ENCODE results near the gene SGMS2. TPM values are rescaled to one million over a fixed set of nuclear protein-coding genes. Genes with fewer than 3 reads are reported as not detected.

Gene SGMS2
- total and polyA plus RNA-seq, 2 donors (not counting 1 experiment from before 2014, with no cell fraction given): 0.12 TPM; not detected in 1

DNA sequence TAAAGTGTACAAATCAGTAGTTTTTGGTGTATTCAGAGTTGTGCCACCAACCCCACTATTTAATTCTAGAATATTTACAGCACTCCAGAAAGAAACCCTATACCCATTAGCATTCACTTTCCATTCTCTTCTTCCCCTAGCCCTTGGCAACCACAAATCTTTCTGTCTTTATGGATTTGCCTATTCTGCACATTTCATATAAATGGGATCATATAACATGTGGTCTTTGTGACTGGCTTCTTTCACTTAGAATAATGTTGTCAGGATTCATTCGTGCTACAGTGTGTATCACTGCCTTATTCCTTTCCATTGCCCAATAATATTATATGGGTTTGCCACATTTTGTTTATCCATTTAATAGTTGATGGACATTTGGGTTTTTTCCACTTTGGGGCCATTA is 32.2 kb downstream of the SGMS2 start:
- POLR2A ChIA-PET: no interaction called here
- intact Hi-C loops (cut with micrococcal nuclease): no loop called here
- no peak for ATAC-seq (ENCODE audit: low read depth)
- no peaks in the 10 kb centered on the region for H3K4me1 Mint-ChIP-seq
- Histone ChIP-seq H3K4me3 (ENCODE audit: control extremely low read depth in 1 of 5, extremely low read depth in 1 of 5, insufficient read depth in 1 of 5, low read depth in 2 of 5, low read length in 4 of 5) (no peak overlapping the region), H3K27ac (ENCODE audit: low read length in 2 of 2) (no peak overlapping the region), H3K9me3 (ENCODE audit: control extremely low read depth in 1 of 3, control insufficient read depth in 2 of 3, insufficient read depth in 1 of 3, low read length in 2 of 3) (no peaks in the 10 kb centered on the region), H3K36me3 (replicated peaks in 1 of 2; ENCODE audit: control extremely low read depth in 1 of 2, control insufficient read depth in 1 of 2, extremely low read depth in 1 of 2, insufficient read depth in 2 of 2, low read length in 1 of 2) (no peaks in the 10 kb centered on the region), H3K4me1 (ENCODE audit: control insufficient read depth in 2 of 2, insufficient read depth in 2 of 2, low read length in 2 of 2) (no peaks in the 10 kb centered on the region), H3K4me2 (replicated peaks; ENCODE audit: low read depth, low read length, poor library complexity, severe bottlenecking) (no peak overlapping the region), H3K79me2 (ENCODE audit: control insufficient read depth, insufficient read depth, low read length) (no peaks in the 10 kb centered on the region), H3K27me3 (replicated peaks in 1 of 4; ENCODE audit: control extremely low read depth in 1 of 4, control insufficient read depth in 3 of 4, insufficient read depth in 4 of 4, low read length in 3 of 4) (peaks cover 0 to 2% (median 0%) of the 10 kb centered on the region in 4 experiments), H2AFZ (ENCODE audit: insufficient read depth, low read depth, low read length, poor library complexity, severe bottlenecking) (no peak overlapping the region), H3K9ac (ENCODE audit: low read length) (no peak overlapping the region), H4K20me1 (ENCODE audit: control insufficient read depth, insufficient read depth, low read length, poor library complexity, severe bottlenecking) (no peaks in the 10 kb centered on the region)
- H3K4me3 Mint-ChIP-seq: no peak overlapping the region
- no peaks in the 10 kb centered on the region for H3K9me3 Mint-ChIP-seq (ENCODE audit: insufficient read depth)
- TF ChIP-seq CTCF (IDR thresholded peaks at IDR 0.05) (no peak), EZH2 (IDR thresholded peaks at IDR 0.05; ENCODE audit: borderline replicate concordance, insufficient read depth, low read depth, low read length, poor library complexity, severe bottlenecking) (no peak)
- H3K27ac Mint-ChIP-seq: no peak overlapping the region
- WGBS (ENCODE audit: insufficient coverage): no CpG with 5 or more reads among the region's 1 CpG
- peaks cover 30% of the 10 kb centered on the region for H3K27me3 Mint-ChIP-seq
- no peak for DNase-seq
- CTCF ChIA-PET: no interaction called here

DNA sequence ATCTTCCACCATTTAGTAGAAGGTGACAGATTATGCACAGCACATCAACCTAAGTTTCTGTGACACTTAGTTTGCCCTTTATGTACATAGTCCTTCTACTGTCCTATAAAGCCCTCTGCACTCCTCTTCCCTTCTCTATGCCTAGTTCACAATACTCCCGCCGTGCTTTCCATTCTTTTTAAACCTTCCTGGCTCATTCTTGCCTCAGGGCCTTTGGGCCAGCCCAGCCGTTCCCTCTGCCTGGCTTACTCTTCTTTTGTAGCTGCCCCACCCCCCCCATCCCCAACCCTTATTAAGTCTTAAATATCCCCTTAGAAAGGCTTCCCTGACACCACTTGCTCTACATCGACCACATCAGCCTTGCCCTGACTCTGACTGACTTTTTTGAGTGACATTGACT is 33.0 kb downstream of the SGMS2 start:
- no peaks in the 10 kb centered on the region for H3K4me1 Mint-ChIP-seq
- no peak overlapping the region for H2AFZ ChIP-seq (ENCODE audit: insufficient read depth, low read depth, low read length, poor library complexity, severe bottlenecking)
- H3K27ac Mint-ChIP-seq: no peak overlapping the region
- H3K27ac ChIP-seq (ENCODE audit: low read length in 2 of 2): no peak overlapping the region
- 93% methylated on average over 3 of the region's 4 CpGs for WGBS (ENCODE audit: insufficient coverage)
- no peak for ATAC-seq (ENCODE audit: low read depth)
- no peak overlapping the region for H3K4me3 Mint-ChIP-seq
- no peaks in the 10 kb centered on the region for H3K9me3 Mint-ChIP-seq (ENCODE audit: insufficient read depth)
- no peak overlapping the region for H3K4me3 ChIP-seq (ENCODE audit: control extremely low read depth in 1 of 5, extremely low read depth in 1 of 5, insufficient read depth in 1 of 5, low read depth in 2 of 5, low read length in 4 of 5)
- no peaks in the 10 kb centered on the region for H3K36me3 ChIP-seq (replicated peaks in 1 of 2; ENCODE audit: control extremely low read depth in 1 of 2, control insufficient read depth in 1 of 2, extremely low read depth in 1 of 2, insufficient read depth in 2 of 2, low read length in 1 of 2)
- H3K27me3 ChIP-seq (replicated peaks in 1 of 4; ENCODE audit: control extremely low read depth in 1 of 4, control insufficient read depth in 3 of 4, insufficient read depth in 4 of 4, low read length in 3 of 4): peaks cover 0 to 2% (median 0%) of the 10 kb centered on the region in 4 experiments
- ChIA-PET POLR2A (no interaction called here), CTCF (no interaction called here)
- H3K4me1 ChIP-seq (ENCODE audit: control insufficient read depth in 2 of 2, insufficient read depth in 2 of 2, low read length in 2 of 2): no peaks in the 10 kb centered on the region
- H3K79me2 ChIP-seq (ENCODE audit: control insufficient read depth, insufficient read depth, low read length): no peaks in the 10 kb centered on the region
- TF ChIP-seq EZH2 (IDR thresholded peaks at IDR 0.05; ENCODE audit: borderline replicate concordance, insufficient read depth, low read depth, low read length, poor library complexity, severe bottlenecking): no peak
- no peak for TF ChIP-seq CTCF (IDR thresholded peaks at IDR 0.05)
- no peak overlapping the region for H3K4me2 ChIP-seq (replicated peaks; ENCODE audit: low read depth, low read length, poor library complexity, severe bottlenecking)
- intact Hi-C loops (cut with micrococcal nuclease): no loop called here
- DNase-seq: no peak
- no peaks in the 10 kb centered on the region for H4K20me1 ChIP-seq (ENCODE audit: control insufficient read depth, insufficient read depth, low read length, poor library complexity, severe bottlenecking)
- no peak overlapping the region for H3K9ac ChIP-seq (ENCODE audit: low read length)
- H3K27me3 Mint-ChIP-seq: peaks cover 31% of the 10 kb centered on the region
- no peaks in the 10 kb centered on the region for H3K9me3 ChIP-seq (ENCODE audit: control extremely low read depth in 1 of 3, control insufficient read depth in 2 of 3, insufficient read depth in 1 of 3, low read length in 2 of 3)

Measured in B cell (primary cell).